GM21723 (cell line): Measurements from ENCODE around the gene ZCCHC14.
"Not testable (repeated sequence)": the region's sequence is repeated elsewhere in the genome, so short reads cannot be mapped to it uniquely, and the experiment has no call there.

ENCODE experiments used
- ATAC-seq: cut with Tn5 transposase; IDR thresholded peaks from one replicate; pipeline ENCODE4 v1.9.1; 2021; ENCODE audit warnings: mild to moderate bottlenecking, moderate library complexity; ENCODE audit not compliant: unreplicated experiment

Gene ZCCHC14

DNA sequence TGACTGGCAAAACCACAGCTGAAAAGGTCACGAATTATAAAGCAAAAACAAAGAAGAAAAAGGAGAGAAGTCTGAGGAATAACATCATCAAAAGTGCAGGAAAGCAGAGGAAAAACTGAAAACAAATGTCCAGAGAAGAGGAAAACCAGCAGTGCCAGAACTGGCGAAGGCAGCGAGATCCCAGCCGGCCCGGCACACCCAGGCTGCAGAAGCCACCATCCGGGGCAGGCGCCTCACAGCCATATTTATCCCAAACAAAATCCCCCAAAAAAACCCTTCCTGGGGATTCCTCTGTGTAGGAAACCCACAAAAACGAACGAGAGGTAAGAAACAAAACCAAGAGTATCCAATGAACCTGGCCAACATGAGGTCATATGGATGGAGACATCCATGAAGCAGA, 10.6 kb downstream of the ZCCHC14 start:
- no peak for ATAC-seq

DNA sequence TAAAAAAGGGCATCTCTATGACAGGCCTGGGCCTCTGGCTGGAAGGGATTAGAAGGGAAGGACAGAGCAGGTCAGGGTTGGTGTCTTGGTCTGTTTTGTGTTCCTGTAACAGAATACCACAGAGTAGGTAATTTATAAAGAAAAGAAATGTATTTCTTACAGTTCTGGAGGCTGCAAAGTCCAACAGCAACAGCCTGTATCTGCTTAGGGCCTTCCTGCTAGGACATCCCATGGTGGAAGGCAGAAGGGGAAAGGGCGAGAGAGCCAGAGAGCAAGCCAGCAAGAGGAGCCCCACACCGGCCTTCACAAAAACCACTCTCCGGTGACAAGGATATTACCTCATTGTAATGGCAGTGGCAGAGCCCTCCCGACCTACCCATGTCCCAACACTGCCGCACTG, 11.1 kb downstream of the ZCCHC14 start:
- not testable (repeated sequence) for ATAC-seq

DNA sequence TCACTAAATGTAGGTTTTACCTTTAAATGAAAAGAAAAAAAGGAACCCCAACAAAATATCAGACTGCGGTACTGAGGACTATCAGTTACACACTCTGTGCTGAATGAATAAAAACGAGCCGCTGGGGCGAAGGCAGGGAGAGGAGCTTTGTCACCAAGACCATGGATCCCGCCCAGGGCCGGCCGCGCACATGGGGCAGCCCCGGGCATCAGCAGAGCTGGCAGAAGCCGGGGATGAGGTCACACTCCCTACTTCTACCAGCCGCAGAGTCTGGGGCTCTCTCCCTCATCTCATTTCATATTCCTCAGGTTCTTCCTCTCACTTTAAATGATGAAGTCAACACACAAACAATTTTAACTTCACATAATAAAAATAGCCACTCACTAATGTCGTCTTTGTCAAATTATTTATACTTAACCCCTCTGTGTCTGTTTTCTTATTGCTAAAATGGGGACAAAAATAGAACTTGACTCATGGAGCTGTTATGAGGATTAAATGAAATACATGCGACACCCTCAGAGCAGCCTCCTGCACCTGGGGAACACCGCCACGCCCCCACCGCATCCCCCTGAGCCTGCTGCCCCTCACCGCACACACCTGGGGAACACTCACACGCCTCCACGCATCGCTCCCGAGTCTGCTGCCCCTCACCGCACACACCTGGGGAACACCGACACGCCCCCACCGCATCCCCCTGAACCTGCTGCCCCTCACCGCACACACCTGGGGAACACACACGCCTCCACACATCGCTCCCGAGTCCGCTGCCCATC, 15.4 kb downstream of the ZCCHC14 start:
- not testable (repeated sequence) for ATAC-seq

DNA sequence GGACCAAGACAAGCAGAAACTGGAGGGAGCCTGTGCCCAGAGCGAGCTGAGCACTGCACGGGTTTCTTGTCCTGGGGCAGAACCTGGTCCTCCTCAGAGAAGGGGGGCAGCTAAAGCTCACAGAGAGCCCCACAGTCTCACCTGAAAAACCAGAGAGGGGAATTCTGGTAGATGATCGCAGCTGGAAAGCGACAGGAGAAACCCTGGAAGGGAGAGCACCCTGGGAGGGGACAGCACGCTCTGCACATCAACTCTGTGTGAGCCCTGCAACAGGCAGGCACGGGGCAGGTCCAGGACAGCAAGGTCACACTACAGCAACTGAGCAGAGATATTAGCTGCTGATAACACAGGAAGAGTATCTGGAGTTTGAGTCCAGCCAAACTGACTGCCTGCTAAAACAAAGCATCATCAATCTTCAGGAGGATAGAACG, 18.2 kb downstream of the ZCCHC14 start:
- no peak for ATAC-seq

DNA sequence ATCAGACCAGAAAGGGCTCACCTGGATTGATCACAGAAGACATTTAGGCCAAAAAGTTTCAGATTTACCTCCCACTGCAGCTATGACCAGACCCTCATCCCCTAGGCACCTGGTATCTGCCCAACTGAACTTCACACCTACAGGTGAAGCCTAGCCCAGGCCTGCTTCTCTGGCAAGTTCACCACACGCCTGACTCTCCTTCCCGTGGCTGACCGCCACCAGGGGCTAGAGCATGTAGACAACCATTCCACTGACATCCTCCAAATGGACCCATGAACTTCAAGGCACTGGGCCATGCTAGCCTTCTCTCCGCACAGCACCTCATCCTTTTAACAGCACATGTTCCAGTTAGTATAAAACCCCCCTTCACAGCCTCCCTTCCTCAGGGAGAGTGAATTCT, 18.8 kb downstream of the ZCCHC14 start:
- no peak for ATAC-seq

DNA sequence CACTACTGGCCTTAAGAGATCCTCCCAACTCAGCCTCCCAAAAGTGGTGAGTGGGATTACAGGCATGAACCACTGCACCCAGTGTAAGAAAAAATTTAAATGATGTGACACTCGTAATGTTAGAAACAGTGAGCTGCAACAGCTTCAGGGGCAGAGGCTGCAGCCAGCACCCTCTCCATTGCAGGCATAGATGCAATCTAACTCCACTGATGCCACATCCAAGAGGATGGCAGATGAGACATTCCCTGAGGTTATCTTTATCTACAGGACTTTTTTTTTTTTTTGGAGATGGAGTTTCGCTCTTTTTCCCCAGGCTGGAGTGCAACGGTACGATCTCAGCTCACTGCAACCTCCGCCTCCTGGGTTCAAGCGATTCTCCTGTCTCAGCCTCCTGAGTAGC, 19.9 kb downstream of the ZCCHC14 start:
- ATAC-seq = no peak

DNA sequence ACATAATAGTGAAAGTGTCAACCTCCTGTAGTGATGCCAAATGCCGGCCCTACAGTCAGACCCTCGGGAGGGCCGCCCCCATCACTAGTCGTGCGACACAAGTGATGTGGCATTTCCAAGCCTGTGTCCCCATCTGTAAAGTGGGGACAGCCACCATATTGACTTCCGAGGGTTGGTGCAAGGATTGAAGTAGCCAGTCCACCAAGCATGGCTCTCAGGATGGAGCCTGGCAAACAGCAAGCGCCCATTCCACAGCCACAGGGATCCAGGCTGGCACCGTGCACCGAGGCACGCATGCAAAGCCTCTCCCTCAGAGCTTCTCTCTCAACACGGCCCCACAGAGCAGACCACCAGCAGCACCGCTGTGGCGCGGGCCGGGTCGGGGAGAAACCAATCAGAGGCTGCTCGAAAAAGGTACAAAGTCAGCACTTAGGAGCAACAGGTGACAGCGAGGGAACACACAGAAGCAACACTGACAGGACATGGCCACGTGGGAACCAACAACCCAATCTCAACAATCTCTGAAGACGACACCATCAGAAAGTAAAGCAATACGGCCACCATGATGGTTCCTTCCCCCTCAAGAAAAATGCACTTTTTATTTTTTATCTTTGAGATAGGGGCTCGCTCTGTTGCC, 20.6 kb downstream of the ZCCHC14 start:
- ATAC-seq = no peak

DNA sequence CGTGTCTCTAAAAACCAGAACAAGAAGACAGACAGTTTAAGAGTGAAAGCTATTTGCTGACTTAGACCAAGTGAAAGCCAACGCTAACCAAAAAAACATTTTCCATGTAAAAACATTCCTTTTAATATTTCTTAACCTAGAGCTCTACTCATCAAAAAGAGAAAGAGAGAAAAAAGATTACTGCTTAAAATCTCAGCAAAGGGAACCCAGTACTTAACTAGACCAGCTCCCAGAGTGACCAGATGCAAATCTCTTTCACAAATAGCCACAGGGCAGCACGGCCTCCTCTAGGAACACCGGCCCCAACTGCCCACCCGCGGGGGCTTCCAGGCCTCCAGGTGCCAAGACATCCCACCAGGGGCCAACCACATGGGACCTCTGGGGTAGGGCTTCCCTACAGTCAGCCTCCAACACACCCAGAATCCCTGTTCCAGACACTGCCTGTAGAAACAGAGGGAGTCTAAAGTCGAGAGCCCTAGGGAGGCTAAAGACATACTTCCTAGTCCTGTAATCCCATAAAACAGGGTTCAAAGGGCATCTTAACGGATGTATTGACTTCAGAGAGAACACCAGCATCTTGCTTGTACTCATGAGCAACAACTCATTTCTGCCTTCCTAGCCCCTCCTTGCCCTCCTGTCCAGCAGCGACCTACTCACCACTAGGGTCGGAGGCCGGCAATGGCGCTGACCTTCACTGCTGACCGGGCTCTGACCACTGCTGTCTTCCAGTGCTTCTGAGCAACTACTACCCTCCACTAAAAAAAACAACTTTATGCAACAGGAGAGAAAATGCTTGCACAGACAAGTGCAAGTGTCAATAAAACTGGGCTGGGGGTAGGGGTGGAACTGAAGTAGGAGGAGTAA, 21.3 kb downstream of the ZCCHC14 start:
- no peak for ATAC-seq

DNA sequence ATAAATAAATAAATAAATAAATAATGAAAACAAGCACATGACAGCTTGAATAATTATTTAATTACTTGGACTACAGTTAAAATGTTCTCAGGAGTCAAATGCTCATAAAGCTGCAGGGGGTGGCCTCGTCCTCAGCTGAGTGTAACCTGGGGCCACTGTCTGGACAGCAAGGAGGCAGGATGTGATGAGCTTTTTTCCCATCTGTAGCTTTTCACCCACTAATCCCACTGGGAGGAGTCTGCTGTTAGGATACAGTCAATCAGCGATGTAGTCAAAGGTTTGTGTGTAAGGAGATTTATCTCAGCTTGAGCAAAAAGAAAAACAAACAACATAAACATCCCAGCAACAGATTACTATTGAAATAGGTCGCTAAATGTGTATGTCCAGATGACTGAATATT, 22.5 kb downstream of the ZCCHC14 start:
- no peak for ATAC-seq

DNA sequence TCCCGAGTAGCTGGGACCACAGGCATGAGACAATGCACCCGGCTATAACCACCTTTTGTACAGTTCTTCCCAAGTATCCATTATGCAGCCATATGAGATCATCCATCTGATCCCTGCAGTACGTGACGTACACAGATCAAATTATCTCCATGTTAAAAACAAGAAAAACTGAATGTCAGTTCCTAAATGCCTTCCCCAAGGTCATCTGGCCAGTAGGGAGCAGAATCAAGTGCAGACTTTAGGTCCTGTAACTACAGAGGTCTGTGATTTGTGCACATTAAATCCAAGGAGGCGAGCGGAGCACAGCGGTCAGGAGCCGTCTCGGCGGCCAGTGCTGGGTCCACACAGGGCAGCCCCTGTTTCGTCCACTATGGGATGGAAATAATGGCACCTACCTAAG, 23.7 kb downstream of the ZCCHC14 start:
- ATAC-seq = no peak

DNA sequence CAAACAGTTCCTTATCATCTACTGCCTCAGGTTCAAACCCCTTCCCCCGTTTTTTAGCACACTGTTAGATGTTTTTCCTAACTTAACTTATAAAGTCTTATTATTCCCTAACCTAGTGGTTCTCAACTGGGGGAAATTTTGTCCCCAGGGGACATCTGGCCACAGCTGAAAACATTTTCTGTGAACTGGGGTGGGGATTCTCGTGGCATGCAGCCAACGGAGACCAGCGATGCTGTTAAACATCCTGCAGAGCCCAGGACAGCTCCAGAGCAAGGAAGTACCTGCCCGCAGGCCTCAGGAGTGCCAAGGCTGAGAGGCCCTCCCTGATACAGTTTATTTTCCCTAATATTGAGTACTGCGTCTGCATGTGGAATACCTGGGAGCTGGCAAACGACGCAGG, 24.3 kb downstream of the ZCCHC14 start:
- no peak for ATAC-seq

DNA sequence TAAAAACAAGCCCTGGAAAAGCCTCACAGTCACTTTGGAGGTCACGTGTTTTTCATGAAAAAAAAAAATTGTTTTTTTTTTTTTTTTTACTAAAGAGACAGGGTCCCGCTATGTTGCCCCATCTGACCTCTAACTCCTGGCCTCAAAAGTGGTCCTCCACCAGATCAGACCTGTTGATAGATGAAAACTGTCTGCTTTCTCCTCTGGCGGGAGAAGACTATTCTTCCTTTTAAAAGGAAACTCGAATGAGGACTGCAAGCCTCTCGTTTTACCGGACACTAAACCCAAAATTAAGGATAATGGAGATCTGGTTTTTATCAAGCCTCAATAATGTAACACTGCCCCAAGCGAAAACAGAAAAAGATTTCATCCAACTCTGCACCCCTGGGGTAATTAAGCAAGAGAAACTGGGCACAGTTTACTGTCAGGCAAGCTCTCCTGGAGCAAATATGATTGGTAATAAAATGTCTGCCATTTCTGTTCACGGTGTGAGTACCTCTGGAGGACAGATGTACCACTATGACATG, 25.8 kb downstream of the ZCCHC14 start:
- no peak for ATAC-seq

DNA sequence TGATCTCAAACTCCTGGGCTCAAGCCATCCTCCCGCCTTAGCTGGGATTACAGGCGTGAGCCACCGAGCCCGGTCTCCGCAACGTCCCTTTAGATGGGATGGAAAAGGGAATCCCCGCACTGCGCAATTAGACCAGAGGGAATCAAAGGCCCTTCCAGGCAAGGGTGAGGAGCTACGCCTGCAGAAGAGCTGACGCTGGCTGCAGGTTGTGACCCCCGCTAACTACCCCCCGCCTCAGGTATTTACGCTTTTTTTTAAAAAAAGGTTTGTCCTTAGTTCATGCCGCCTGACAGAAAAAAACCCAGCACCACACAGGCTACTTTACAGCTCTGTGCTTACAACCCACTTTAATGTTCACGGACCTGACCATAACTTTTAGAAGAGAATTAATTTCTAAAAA, 26.9 kb downstream of the ZCCHC14 start:
- ATAC-seq = no peak

DNA sequence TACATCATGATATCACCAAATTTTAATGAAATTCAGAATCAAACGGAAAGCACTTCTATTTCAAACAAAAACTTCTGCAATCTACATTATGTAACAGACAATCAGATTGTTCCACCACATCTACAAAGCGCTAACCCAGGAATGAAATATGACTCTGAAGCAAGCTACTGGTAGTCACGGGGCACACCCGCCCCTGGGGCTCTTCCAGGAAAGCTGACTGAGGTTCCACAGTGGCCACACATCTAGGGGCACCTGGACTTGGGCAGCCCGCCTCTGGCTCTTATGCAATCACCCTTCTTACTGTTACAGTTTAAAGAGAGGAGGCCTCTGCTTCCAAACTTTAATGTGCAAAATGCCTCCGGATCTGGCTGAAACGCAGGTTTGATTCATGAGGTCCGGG, 27.5 kb downstream of the ZCCHC14 start:
- no peak for ATAC-seq

DNA sequence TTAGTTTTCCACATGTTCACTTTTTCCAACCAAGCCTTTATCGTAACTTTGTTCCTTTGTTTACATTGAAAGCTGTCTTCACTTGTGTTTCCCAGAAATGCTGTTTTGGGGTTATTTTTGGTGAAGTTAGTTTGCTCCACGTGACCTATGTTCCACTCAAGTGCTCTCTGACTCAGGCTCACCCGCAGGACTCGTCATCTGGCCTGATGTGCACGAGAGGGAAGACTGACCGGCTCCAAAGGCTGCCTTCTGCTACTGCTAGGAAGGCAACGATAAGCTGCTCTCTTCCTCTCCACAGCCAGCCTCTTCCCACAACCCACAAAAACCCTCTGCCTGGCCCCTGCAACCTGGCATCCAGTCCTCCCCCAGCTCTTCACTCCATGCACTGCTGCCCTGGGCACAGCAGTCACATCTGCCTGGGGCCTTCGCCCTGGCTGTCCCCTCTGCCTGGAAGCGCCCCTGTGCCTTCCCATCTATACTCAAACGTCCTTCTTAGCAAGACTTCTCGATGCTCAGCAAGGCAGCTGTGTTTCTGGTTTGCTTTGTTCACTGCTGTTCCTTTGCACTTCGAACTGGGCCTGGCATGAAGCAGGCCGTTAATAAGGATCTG, 28.0 kb downstream of the ZCCHC14 start:
- no peak for ATAC-seq

DNA sequence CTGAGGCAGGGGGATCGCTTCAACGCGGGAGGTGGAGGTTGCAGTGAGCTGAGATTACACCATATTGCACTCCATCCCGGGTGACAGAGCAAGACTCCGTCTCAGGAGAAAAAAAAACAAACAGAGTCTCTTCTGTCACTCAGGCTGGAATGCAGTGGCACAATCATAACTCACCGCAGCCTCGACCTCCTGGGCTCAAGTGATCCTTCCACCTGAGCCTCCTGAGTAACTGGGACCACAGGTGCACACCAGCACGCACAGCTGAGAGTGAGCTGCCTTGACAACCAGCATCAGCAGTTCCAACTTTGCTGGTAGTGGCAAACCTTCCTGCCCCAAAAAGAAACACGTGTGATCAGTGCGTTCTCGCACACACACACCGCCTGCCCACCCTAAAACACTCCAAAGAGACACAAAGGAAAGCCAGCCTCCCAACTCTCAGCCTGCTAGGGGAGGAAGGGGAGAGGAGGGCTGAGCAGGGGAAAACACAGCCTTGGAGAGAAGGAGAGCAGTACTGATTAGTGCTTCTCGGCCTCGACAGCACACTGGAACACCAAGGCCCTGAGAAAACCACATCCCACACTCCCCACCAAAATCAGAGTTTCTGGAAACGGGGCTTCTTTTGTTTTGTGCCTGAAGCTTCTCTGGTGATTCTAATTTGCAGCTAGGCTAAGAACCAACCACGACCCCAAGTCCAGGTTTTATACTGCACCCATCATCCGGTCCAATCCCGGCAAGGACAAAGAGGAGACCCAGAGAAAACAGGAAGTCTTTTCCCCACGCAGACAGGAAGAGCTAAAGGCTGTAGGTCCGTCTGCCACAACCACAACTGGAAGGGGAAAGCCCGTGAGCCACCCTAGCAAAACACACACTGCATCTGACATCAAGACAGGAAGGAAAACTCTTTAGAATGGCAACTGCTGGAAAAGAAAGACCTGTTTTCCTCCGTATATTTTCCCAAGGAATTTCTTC, 28.8 kb downstream of the ZCCHC14 start:
- no peak for ATAC-seq

DNA sequence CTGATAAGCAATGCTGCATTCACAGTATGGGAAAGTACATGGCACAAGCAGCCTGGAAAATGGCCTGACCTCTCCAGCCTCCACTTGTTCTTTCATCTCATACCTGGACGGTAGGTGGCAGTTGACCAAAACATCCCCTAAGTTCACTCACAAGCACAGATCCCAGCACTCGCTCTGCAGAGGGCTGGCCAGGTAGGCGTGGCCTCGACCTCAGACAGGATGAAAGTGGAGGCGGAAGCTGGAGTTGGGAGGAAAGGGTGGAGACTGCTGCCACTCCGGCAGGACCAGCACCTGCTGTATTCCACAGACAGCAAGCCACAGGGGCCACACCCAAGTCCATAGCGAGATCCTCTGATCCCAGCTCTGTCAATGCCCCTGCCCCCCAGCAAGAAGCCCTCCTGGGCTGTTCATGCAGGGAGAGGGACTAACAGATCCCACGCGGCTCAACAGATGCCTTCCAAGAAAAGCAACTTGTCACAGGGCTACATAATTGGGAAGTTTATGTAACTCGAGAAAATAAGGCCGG, 31.3 kb downstream of the ZCCHC14 start:
- ATAC-seq = no peak

DNA sequence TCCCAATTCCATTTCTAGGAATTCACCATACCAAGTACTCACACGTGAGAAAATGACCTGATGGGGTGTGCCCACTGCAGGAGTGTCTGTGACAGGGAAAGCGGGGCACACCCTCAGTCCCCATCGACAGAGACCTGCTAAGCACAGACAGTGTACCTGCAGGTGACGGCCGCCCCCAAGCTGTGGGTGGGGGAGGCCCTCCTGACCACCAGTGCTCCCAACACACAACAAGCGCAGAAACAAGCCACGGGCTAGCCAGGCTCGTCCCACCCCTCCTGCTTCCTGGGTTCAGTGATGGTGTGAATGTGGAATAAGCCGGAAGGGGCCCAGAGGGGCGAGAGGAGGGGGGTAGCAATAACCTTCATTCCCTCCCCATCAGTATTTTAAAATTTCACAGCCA, 31.9 kb downstream of the ZCCHC14 start:
- ATAC-seq = no peak

DNA sequence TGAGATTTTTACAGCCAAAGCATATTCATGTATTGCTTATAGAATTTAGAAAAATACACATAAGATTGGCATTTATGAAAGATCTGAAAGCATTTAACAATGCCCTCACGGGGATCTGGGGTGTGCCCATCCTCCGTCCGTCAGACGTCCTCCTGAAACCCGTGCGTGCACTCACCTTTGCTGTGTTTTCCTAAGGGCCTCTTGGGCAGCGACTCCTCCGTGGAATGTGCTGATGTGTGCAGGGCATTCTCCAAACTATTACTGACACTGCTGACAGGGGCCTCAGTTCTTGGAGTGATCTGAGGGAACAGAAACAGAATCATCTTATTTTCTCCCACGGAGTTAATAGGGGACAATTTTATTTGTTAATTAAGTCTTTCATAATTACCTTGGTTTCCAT, 33.0 kb downstream of the ZCCHC14 start:
- no peak for ATAC-seq

DNA sequence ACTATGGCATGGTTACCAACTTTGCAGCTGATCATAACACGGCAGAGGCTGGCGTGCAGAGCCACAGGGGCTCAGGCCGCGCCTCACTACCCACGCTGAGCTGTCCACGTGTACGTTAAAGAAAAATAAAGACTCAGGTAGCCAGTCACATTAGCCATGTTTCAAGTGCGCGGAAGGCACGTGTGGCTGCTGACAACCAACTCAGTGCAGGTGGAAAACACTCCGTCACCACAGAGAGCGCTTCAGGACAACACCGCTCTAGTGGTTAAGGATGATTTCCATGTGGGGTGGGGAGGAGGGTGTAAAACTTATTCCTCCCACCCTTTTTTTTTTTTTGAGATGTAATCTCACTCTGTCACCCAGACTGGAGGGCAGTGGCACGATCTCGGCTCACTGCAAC, 33.8 kb downstream of the ZCCHC14 start:
- no peak for ATAC-seq
